ENCODE measurements around the gene TSEN54.

GRCh38 chr17:75490953-75491649 lies 25.2 kb upstream of the TSEN54 start:
- TF ChIP-seq CTCF (IDR thresholded peaks at IDR 0.05 in 4 of 5, conservative IDR thresholded peaks at IDR 0.05 in 1 of 5) (no peak), POLR2A (IDR thresholded peaks at IDR 0.05) (no peak)

Measured in gastrocnemius medialis (tissue), 4 donors.